ENCODE data around the gene CCKAR.

- TF ChIP-seq POLR2A (IDR thresholded peaks at IDR 0.05; ENCODE audit: insufficient read depth in 1 of 2, low read depth in 2 of 2, low read length in 2 of 2), result no peak
- TF ChIP-seq ZNF549 (CRISPR knock-in tag; IDR thresholded peaks at IDR 0.05), result no peak
- no peak for TF ChIP-seq ZNF263 (CRISPR knock-in tag; IDR thresholded peaks at IDR 0.05)
- no peak for TF ChIP-seq MAFG (CRISPR knock-in tag; IDR thresholded peaks at IDR 0.05)
- TF ChIP-seq PBX3 (CRISPR knock-in tag; IDR thresholded peaks at IDR 0.05; ENCODE audit: borderline replicate concordance), result no peak
- TF ChIP-seq ADNP (CRISPR knock-in tag; IDR thresholded peaks at IDR 0.05), result no peak
- no peak for TF ChIP-seq ZNF136 (CRISPR knock-in tag; IDR thresholded peaks at IDR 0.05; ENCODE audit: low read depth)
- no peak for TF ChIP-seq GTF2F1 (IDR thresholded peaks at IDR 0.05; ENCODE audit: low read length)
- no peak for TF ChIP-seq ZNF766 (CRISPR knock-in tag; IDR thresholded peaks at IDR 0.05; ENCODE audit: borderline replicate concordance)
Measured at GRCh38 chr4:26447378-26447777, 42.9 kb downstream of the CCKAR start.

Data from HepG2 (cell line).